LNCaP clone FGC (cell line): ENCODE results near the gene INSYN2A.

Experiments used
- DNase-seq: peaks from one replicate; pipeline ENCODE4 v3.0.0-alpha.2; 2011; ENCODE audit warnings: low read depth
- H3K4me3 ChIP-seq: 2 replicates; pipeline ENCODE4 v1.5.1; 2011; ENCODE audit warnings: mild to moderate bottlenecking, low read depth, low read length, control low read depth
- CTCF ChIP-seq: IDR thresholded peaks from 2 replicates; pipeline ENCODE4 v1.5.1; 2012; ENCODE audit warnings: mild to moderate bottlenecking; ENCODE audit not compliant: control insufficient read depth, insufficient read depth; ENCODE audit errors: extremely low read depth

INSYN2A gene

GRCh38 chr10:127197154-127197432 is 702 bp upstream of the INSYN2A start:
- no peak for TF ChIP-seq CTCF
- no peak for DNase-seq
- no peak overlapping the region for H3K4me3 ChIP-seq

- DNase-seq, result no peak
- 0 out of 2 replicates have a peak overlapping the region, but pooled peaks have one; percentile 13 for H3K4me3 ChIP-seq
- TF ChIP-seq CTCF, result no peak
Observed at GRCh38 chr10:127195571-127196281, 665 bp downstream of the INSYN2A start.

DNA sequence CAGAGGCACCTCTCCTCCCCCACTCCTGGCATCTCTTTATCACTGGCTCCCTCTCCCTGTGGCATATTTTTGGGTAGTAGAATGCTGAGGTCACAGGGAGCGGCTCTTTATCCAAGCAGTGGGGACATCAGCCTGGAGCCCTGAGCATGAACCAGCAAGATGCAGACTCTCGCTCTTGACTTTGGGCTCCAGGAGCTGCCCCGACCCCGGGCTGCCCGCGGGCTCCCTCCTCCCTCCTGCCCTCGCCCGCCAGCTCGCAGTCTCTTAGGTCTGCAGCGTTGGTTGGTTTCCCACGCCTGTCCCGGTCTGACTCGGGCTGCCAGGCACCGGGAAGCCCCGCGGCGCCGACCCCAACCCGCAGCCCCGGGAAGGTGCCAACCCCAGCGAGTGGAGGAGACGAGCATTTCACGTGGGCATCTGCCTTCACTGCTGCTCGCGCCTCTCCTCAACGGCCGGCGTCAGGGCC is 1.3 kb downstream of the INSYN2A start:
- no peak for TF ChIP-seq CTCF
- no peak for DNase-seq
- H3K4me3 ChIP-seq, result no peak overlapping the region

DNA sequence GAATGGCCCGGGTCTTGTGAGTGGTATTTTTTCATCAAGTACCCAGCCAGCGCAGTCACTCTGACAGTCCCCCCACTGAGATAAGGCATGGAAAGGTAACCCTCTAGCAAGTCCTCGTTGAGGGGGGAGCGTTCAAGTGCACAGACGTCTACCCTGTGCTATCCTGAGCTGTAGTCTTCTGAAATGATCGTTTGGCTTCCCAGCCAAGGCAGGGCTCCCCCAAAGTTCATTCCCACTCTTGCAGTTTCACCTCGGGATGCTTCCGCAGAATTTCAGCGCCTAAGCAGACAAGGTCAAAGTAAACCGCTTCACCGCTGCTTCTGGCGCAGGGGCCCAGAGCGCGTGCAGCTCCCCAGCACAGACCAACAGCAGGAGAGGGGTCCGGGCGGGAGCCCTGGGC is 1.8 kb downstream of the INSYN2A start:
- no peak overlapping the region for H3K4me3 ChIP-seq
- DNase-seq, result no peak
- no peak for TF ChIP-seq CTCF

GRCh38 chr10:127194111-127194510 is 2.3 kb downstream of the INSYN2A start:
- H3K4me3 ChIP-seq, result no peak overlapping the region
- no peak for DNase-seq
- no peak for TF ChIP-seq CTCF

- no peak for TF ChIP-seq CTCF
- no peak overlapping the region for H3K4me3 ChIP-seq
Observed at GRCh38 chr10:127193125-127193524, 3.3 kb downstream of the INSYN2A start.

GRCh38 chr10:127190427-127190826 is 6.0 kb downstream of the INSYN2A start:
- no peak for TF ChIP-seq CTCF
- DNase-seq, result no peak
- no peak overlapping the region for H3K4me3 ChIP-seq

More at GRCh38 chr10:127193125-127193524, 3.3 kb downstream of the INSYN2A start:
- no peak for DNase-seq
